ENCODE results near the gene CTAGE8. TPM values are rescaled to one million over a fixed set of nuclear protein-coding genes. Genes with fewer than 3 reads are reported as not detected.
"Not testable (repeated sequence)": the region's sequence is repeated elsewhere in the genome, so short reads cannot be mapped to it uniquely, and the experiment has no call there.

Gene CTAGE8
- total RNA-seq, 5 donors from 2014 or later (not counting 1 experiment from before 2014, with no cell fraction given), result 0.66 to 1.2 TPM; not detected in 3

GRCh38 chr7:144303607-144304006 is 34.5 kb upstream of the CTAGE8 start:
- ATAC-seq (replicated peaks in 1 of 4); H3K27ac Mint-ChIP-seq; H3K4me3 ChIP-seq (ENCODE audit: control insufficient read depth in 1 of 2, extremely low read depth in 1 of 2, low read length in 1 of 2); H3K27ac ChIP-seq (ENCODE audit: low read length); H3K36me3 Mint-ChIP-seq; H3K36me3 ChIP-seq (ENCODE audit: control insufficient read depth in 2 of 2, extremely low read depth in 1 of 2, insufficient read depth in 1 of 2, low read length in 1 of 2); DNase-seq; H3K4me3 Mint-ChIP-seq; H3K4me1 Mint-ChIP-seq; CTCF ChIA-PET; H3K27me3 Mint-ChIP-seq; H3K9me3 ChIP-seq; POLR2A ChIA-PET; H3K27me3 ChIP-seq (replicated peaks in 1 of 2; ENCODE audit: control insufficient read depth in 2 of 2, extremely low read depth in 1 of 2, insufficient read depth in 2 of 2, low read length in 1 of 2); H3K9me3 Mint-ChIP-seq; H3K4me1 ChIP-seq (ENCODE audit: control insufficient read depth in 1 of 2, extremely low read depth in 1 of 2, insufficient read depth in 2 of 2, low read length in 2 of 2): not testable (repeated sequence)
- no CpG with 5 or more reads among the region's 5 CpGs for WGBS (ENCODE audit: insufficient coverage)

- H3K27me3 ChIP-seq (replicated peaks in 1 of 2; ENCODE audit: control insufficient read depth in 2 of 2, extremely low read depth in 1 of 2, insufficient read depth in 2 of 2, low read length in 1 of 2); H3K4me1 ChIP-seq (ENCODE audit: control insufficient read depth in 1 of 2, extremely low read depth in 1 of 2, insufficient read depth in 2 of 2, low read length in 2 of 2); H3K27ac Mint-ChIP-seq; H3K36me3 Mint-ChIP-seq; H3K4me3 Mint-ChIP-seq; H3K9me3 ChIP-seq; ATAC-seq (replicated peaks in 1 of 4); H3K27ac ChIP-seq (ENCODE audit: low read length); H3K9me3 Mint-ChIP-seq; H3K36me3 ChIP-seq (ENCODE audit: control insufficient read depth in 2 of 2, extremely low read depth in 1 of 2, insufficient read depth in 1 of 2, low read length in 1 of 2); H3K4me3 ChIP-seq (ENCODE audit: control insufficient read depth in 1 of 2, extremely low read depth in 1 of 2, low read length in 1 of 2); CTCF ChIA-PET; H3K4me1 Mint-ChIP-seq; DNase-seq; H3K27me3 Mint-ChIP-seq; POLR2A ChIA-PET: not testable (repeated sequence)
- no CpG with 5 or more reads among the region's 1 CpG for WGBS (ENCODE audit: insufficient coverage)
These were observed 33.7 kb upstream of the CTAGE8 start for GRCh38 chr7:144302578-144303303.

GRCh38 chr7:144293794-144294499 is 24.9 kb upstream of the CTAGE8 start:
- DNase-seq; H3K36me3 Mint-ChIP-seq; H3K4me1 Mint-ChIP-seq; H3K9me3 ChIP-seq; H3K27ac Mint-ChIP-seq; POLR2A ChIA-PET; H3K9me3 Mint-ChIP-seq; H3K4me3 ChIP-seq (ENCODE audit: control insufficient read depth in 1 of 2, extremely low read depth in 1 of 2, low read length in 1 of 2); H3K36me3 ChIP-seq (ENCODE audit: control insufficient read depth in 2 of 2, extremely low read depth in 1 of 2, insufficient read depth in 1 of 2, low read length in 1 of 2); H3K27me3 Mint-ChIP-seq; H3K27ac ChIP-seq (ENCODE audit: low read length); H3K4me3 Mint-ChIP-seq; CTCF ChIA-PET; H3K4me1 ChIP-seq (ENCODE audit: control insufficient read depth in 1 of 2, extremely low read depth in 1 of 2, insufficient read depth in 2 of 2, low read length in 2 of 2); H3K27me3 ChIP-seq (replicated peaks in 1 of 2; ENCODE audit: control insufficient read depth in 2 of 2, extremely low read depth in 1 of 2, insufficient read depth in 2 of 2, low read length in 1 of 2): not testable (repeated sequence)
- ATAC-seq (replicated peaks in 1 of 4), result peak; percentile 78 to 83 (median 80)
- WGBS (ENCODE audit: insufficient coverage), result no CpG with 5 or more reads among the region's 60 CpGs

- POLR2A ChIA-PET; H3K27ac Mint-ChIP-seq; ATAC-seq (replicated peaks in 1 of 4); H3K27me3 Mint-ChIP-seq; H3K9me3 Mint-ChIP-seq; H3K9me3 ChIP-seq; H3K4me3 ChIP-seq (ENCODE audit: control insufficient read depth in 1 of 2, extremely low read depth in 1 of 2, low read length in 1 of 2); H3K27ac ChIP-seq (ENCODE audit: low read length); H3K36me3 Mint-ChIP-seq; CTCF ChIA-PET; H3K4me1 Mint-ChIP-seq; H3K27me3 ChIP-seq (replicated peaks in 1 of 2; ENCODE audit: control insufficient read depth in 2 of 2, extremely low read depth in 1 of 2, insufficient read depth in 2 of 2, low read length in 1 of 2); H3K4me1 ChIP-seq (ENCODE audit: control insufficient read depth in 1 of 2, extremely low read depth in 1 of 2, insufficient read depth in 2 of 2, low read length in 2 of 2); H3K36me3 ChIP-seq (ENCODE audit: control insufficient read depth in 2 of 2, extremely low read depth in 1 of 2, insufficient read depth in 1 of 2, low read length in 1 of 2); H3K4me3 Mint-ChIP-seq: not testable (repeated sequence)
- peak in 1 of 35 experiments; percentile 11 for DNase-seq
- no CpG with 5 or more reads among the region's 14 CpGs for WGBS (ENCODE audit: insufficient coverage)
These were observed 23.5 kb upstream of the CTAGE8 start for GRCh38 chr7:144292384-144293161.

GRCh38 chr7:144291607-144292006 is 22.5 kb upstream of the CTAGE8 start:
- H3K4me1 Mint-ChIP-seq; CTCF ChIA-PET; ATAC-seq (replicated peaks in 1 of 4); H3K36me3 ChIP-seq (ENCODE audit: control insufficient read depth in 2 of 2, extremely low read depth in 1 of 2, insufficient read depth in 1 of 2, low read length in 1 of 2); H3K27ac Mint-ChIP-seq; H3K27me3 ChIP-seq (replicated peaks in 1 of 2; ENCODE audit: control insufficient read depth in 2 of 2, extremely low read depth in 1 of 2, insufficient read depth in 2 of 2, low read length in 1 of 2); H3K9me3 Mint-ChIP-seq; H3K4me1 ChIP-seq (ENCODE audit: control insufficient read depth in 1 of 2, extremely low read depth in 1 of 2, insufficient read depth in 2 of 2, low read length in 2 of 2); H3K9me3 ChIP-seq; H3K27ac ChIP-seq (ENCODE audit: low read length); H3K4me3 Mint-ChIP-seq; H3K36me3 Mint-ChIP-seq; POLR2A ChIA-PET; H3K4me3 ChIP-seq (ENCODE audit: control insufficient read depth in 1 of 2, extremely low read depth in 1 of 2, low read length in 1 of 2); H3K27me3 Mint-ChIP-seq: not testable (repeated sequence)
- no CpG with 5 or more reads among the region's 4 CpGs for WGBS (ENCODE audit: insufficient coverage)
- DNase-seq, result peak in 1 of 35 experiments; percentile 1

- ATAC-seq (replicated peaks in 1 of 4); H3K27ac ChIP-seq (ENCODE audit: low read length); H3K4me3 ChIP-seq (ENCODE audit: control insufficient read depth in 1 of 2, extremely low read depth in 1 of 2, low read length in 1 of 2); H3K27me3 Mint-ChIP-seq; H3K27ac Mint-ChIP-seq; H3K4me1 ChIP-seq (ENCODE audit: control insufficient read depth in 1 of 2, extremely low read depth in 1 of 2, insufficient read depth in 2 of 2, low read length in 2 of 2); DNase-seq; H3K36me3 ChIP-seq (ENCODE audit: control insufficient read depth in 2 of 2, extremely low read depth in 1 of 2, insufficient read depth in 1 of 2, low read length in 1 of 2); H3K9me3 ChIP-seq; H3K36me3 Mint-ChIP-seq; CTCF ChIA-PET; H3K4me1 Mint-ChIP-seq; POLR2A ChIA-PET; H3K27me3 ChIP-seq (replicated peaks in 1 of 2; ENCODE audit: control insufficient read depth in 2 of 2, extremely low read depth in 1 of 2, insufficient read depth in 2 of 2, low read length in 1 of 2); H3K9me3 Mint-ChIP-seq; H3K4me3 Mint-ChIP-seq: not testable (repeated sequence)
- no CpG with 5 or more reads among the region's 3 CpGs for WGBS (ENCODE audit: insufficient coverage)
These were observed 18.2 kb upstream of the CTAGE8 start for GRCh38 chr7:144287171-144287784.
